ENCODE measurements around the gene LRMDA.

Gene LRMDA

GRCh38 chr10:75448166-75448565 is 16.7 kb downstream of the LRMDA start:
- no peak overlapping the region for H3K4me2 ChIP-seq (ENCODE audit: low read length)
- no peaks in the 10 kb centered on the region for H3K36me3 ChIP-seq (replicated peaks; ENCODE audit: low read depth, low read length)
- H3K79me2 ChIP-seq (ENCODE audit: low read length) = no peaks in the 10 kb centered on the region
- no peak overlapping the region for H3K4me3 ChIP-seq (ENCODE audit: low read length)
- no peaks in the 10 kb centered on the region for H3K9me3 ChIP-seq (ENCODE audit: insufficient read depth, low read length)
- no peaks in the 10 kb centered on the region for H4K20me1 ChIP-seq (ENCODE audit: insufficient read depth, low read length)
- no peak overlapping the region for H3K27ac ChIP-seq (ENCODE audit: low read length)
- H2AFZ ChIP-seq (ENCODE audit: low read depth, low read length) = no peak overlapping the region
- H3K9ac ChIP-seq (ENCODE audit: low read length) = no peak overlapping the region
- H3K27me3 ChIP-seq (ENCODE audit: low read depth, low read length) = no peaks in the 10 kb centered on the region
- H3K4me1 ChIP-seq (ENCODE audit: low read length) = no peaks in the 10 kb centered on the region
- no peak for TF ChIP-seq EZH2phosphoT487 (IDR thresholded peaks at IDR 0.05; ENCODE audit: low read depth)
- no peak for TF ChIP-seq CTCF (IDR thresholded peaks at IDR 0.05; ENCODE audit: low read depth, low read length)

GRCh38 chr10:75449382-75450074 is 18.1 kb downstream of the LRMDA start:
- H4K20me1 ChIP-seq (ENCODE audit: insufficient read depth, low read length) = no peaks in the 10 kb centered on the region
- no peak for TF ChIP-seq CTCF (IDR thresholded peaks at IDR 0.05; ENCODE audit: low read depth, low read length)
- TF ChIP-seq EZH2phosphoT487 (IDR thresholded peaks at IDR 0.05; ENCODE audit: low read depth) = no peak
- H3K9me3 ChIP-seq (ENCODE audit: insufficient read depth, low read length) = no peaks in the 10 kb centered on the region
- no peak overlapping the region for H3K9ac ChIP-seq (ENCODE audit: low read length)
- H3K4me2 ChIP-seq (ENCODE audit: low read length) = no peak overlapping the region
- no peaks in the 10 kb centered on the region for H3K79me2 ChIP-seq (ENCODE audit: low read length)
- H3K4me1 ChIP-seq (ENCODE audit: low read length) = no peaks in the 10 kb centered on the region
- no peak overlapping the region for H2AFZ ChIP-seq (ENCODE audit: low read depth, low read length)
- H3K36me3 ChIP-seq (replicated peaks; ENCODE audit: low read depth, low read length) = no peaks in the 10 kb centered on the region
- H3K4me3 ChIP-seq (ENCODE audit: low read length) = no peak overlapping the region
- H3K27ac ChIP-seq (ENCODE audit: low read length) = no peak overlapping the region
- no peaks in the 10 kb centered on the region for H3K27me3 ChIP-seq (ENCODE audit: low read depth, low read length)

GRCh38 chr10:75450075-75450445 is 18.6 kb downstream of the LRMDA start:
- TF ChIP-seq CTCF (IDR thresholded peaks at IDR 0.05; ENCODE audit: low read depth, low read length) = no peak
- no peak for TF ChIP-seq EZH2phosphoT487 (IDR thresholded peaks at IDR 0.05; ENCODE audit: low read depth)
- no peaks in the 10 kb centered on the region for H3K9me3 ChIP-seq (ENCODE audit: insufficient read depth, low read length)
- H3K4me3 ChIP-seq (ENCODE audit: low read length) = no peak overlapping the region
- H3K27me3 ChIP-seq (ENCODE audit: low read depth, low read length) = no peaks in the 10 kb centered on the region
- H3K36me3 ChIP-seq (replicated peaks; ENCODE audit: low read depth, low read length) = no peaks in the 10 kb centered on the region
- H4K20me1 ChIP-seq (ENCODE audit: insufficient read depth, low read length) = no peaks in the 10 kb centered on the region
- H2AFZ ChIP-seq (ENCODE audit: low read depth, low read length) = no peak overlapping the region
- no peaks in the 10 kb centered on the region for H3K79me2 ChIP-seq (ENCODE audit: low read length)
- H3K4me1 ChIP-seq (ENCODE audit: low read length) = no peaks in the 10 kb centered on the region
- no peak overlapping the region for H3K4me2 ChIP-seq (ENCODE audit: low read length)
- no peak overlapping the region for H3K27ac ChIP-seq (ENCODE audit: low read length)
- no peak overlapping the region for H3K9ac ChIP-seq (ENCODE audit: low read length)

GRCh38 chr10:75450644-75451640 is 19.5 kb downstream of the LRMDA start:
- TF ChIP-seq EZH2phosphoT487 (IDR thresholded peaks at IDR 0.05; ENCODE audit: low read depth) (no peak), CTCF (IDR thresholded peaks at IDR 0.05; ENCODE audit: low read depth, low read length) (no peak)
- Histone ChIP-seq H3K4me2 (ENCODE audit: low read length) (no peak overlapping the region), H3K4me3 (ENCODE audit: low read length) (no peak overlapping the region)

More at GRCh38 chr10:75450644-75451640, 19.5 kb downstream of the LRMDA start:
- Histone ChIP-seq H4K20me1 (ENCODE audit: insufficient read depth, low read length) (no peaks in the 10 kb centered on the region), H3K9me3 (ENCODE audit: insufficient read depth, low read length) (no peaks in the 10 kb centered on the region), H3K9ac (ENCODE audit: low read length) (no peak overlapping the region), H3K27me3 (ENCODE audit: low read depth, low read length) (no peaks in the 10 kb centered on the region), H3K79me2 (ENCODE audit: low read length) (no peaks in the 10 kb centered on the region), H2AFZ (ENCODE audit: low read depth, low read length) (no peak overlapping the region), H3K4me1 (ENCODE audit: low read length) (no peaks in the 10 kb centered on the region), H3K36me3 (replicated peaks; ENCODE audit: low read depth, low read length) (no peaks in the 10 kb centered on the region), H3K27ac (ENCODE audit: low read length) (no peak overlapping the region)

Data from OCI-LY3 (cell line).